GM06990 (cell line): ENCODE measurements around the gene PIK3CG.

Experiments
- DNase-seq: peaks from one replicate; pipeline ENCODE4 v3.0.0-alpha.2; 2011; ENCODE audit not compliant: insufficient read length; ENCODE audit errors: extremely low read depth
- H3K27me3 ChIP-seq: replicated peaks from 2 replicates; pipeline ENCODE4 v1.6.0; 2011; ENCODE audit warnings: low read length; ENCODE audit not compliant: control insufficient read depth, insufficient read depth
- H3K36me3 ChIP-seq: 2 replicates; pipeline ENCODE4 v1.5.1; 2011; ENCODE audit warnings: low read length; ENCODE audit not compliant: control insufficient read depth, insufficient read depth
- H3K4me3 ChIP-seq: replicated peaks from 2 replicates; pipeline ENCODE4 v1.5.1; 2011; ENCODE audit warnings: low read depth, mild to moderate bottlenecking, control low read depth, low read length
- CTCF ChIP-seq: IDR thresholded peaks from 2 replicates; pipeline ENCODE4 v1.5.1; 2011; ENCODE audit warnings: low read length, control low read depth, mild to moderate bottlenecking, inconsistent platforms; ENCODE audit not compliant: insufficient read depth, poor library complexity, severe bottlenecking

PIK3CG gene

GRCh38 chr7:106878748-106879439 is 13.8 kb downstream of the PIK3CG start:
- H3K27me3 ChIP-seq, result no peaks in the 10 kb centered on the region
- no peaks in the 10 kb centered on the region; the same call in none of the 2 replicates for H3K36me3 ChIP-seq
- DNase-seq, result no peak
- H3K4me3 ChIP-seq, result no peak overlapping the region
- no peak for TF ChIP-seq CTCF

GRCh38 chr7:106881984-106882383 is 16.9 kb downstream of the PIK3CG start:
- no peak for TF ChIP-seq CTCF
- no peak for DNase-seq
- peaks cover 2% of the 10 kb centered on the region for H3K36me3 ChIP-seq
- H3K27me3 ChIP-seq, result no peaks in the 10 kb centered on the region
- no peak overlapping the region for H3K4me3 ChIP-seq

- no peak overlapping the region for H3K4me3 ChIP-seq
- H3K36me3 ChIP-seq, result peaks cover 2% of the 10 kb centered on the region
- peak; percentile 58 for DNase-seq
- no peak for TF ChIP-seq CTCF
- no peaks in the 10 kb centered on the region for H3K27me3 ChIP-seq
Observed at GRCh38 chr7:106883456-106884026, 18.5 kb downstream of the PIK3CG start.

GRCh38 chr7:106885652-106886051 is 20.6 kb downstream of the PIK3CG start:
- no peak for DNase-seq
- TF ChIP-seq CTCF, result no peak
- Histone ChIP-seq H3K36me3 (peaks cover 2% of the 10 kb centered on the region; the same call in 1 of the 2 replicates), H3K27me3 (no peaks in the 10 kb centered on the region), H3K4me3 (no peak overlapping the region)

GRCh38 chr7:106887421-106887820 is 22.3 kb downstream of the PIK3CG start:
- DNase-seq, result no peak
- Histone ChIP-seq H3K36me3 (peaks cover 2% of the 10 kb centered on the region; the same call in 1 of the 2 replicates), H3K4me3 (no peak overlapping the region), H3K27me3 (no peaks in the 10 kb centered on the region)
- no peak for TF ChIP-seq CTCF
